Measurements from ENCODE around the gene RBM45.

The RBM45 gene

DNA sequence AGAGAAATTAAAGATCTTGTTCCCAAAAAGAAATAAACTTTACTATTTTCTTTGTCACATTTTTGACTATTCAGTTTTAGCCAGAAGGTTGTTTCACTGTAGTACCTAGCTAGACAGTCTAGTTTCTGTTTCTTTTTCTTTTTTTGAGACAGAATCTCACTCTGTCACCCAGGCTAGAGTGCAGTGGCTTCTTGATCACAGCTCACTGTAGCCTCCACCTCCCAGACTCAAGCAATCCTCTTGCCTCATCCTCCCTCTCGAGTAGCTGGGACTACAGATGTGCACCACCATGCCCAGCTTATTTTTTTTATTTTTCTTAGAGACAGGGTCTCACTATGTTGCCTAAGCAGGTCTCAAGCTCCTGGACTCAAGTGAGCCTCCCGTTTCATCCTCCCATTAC lies 2.2 kb downstream of the RBM45 start:
- ChIA-PET POLR2A (interaction anchor here (4.0 kb wide), 1 partner anchor 299 kb away, joined by 23 read pairs; no protein-coding TSS in a partner anchor), CTCF (interaction anchor here (0.7 to 1.1 kb wide), 2 partner anchors 110 to 207 kb away, joined by 3 read pairs; no protein-coding TSS in a partner anchor)
- no peak for DNase-seq (ENCODE audit: extremely low spot score)
- TF ChIP-seq SP1 (IDR thresholded peaks at IDR 0.05) (no peak), SUZ12 (IDR thresholded peaks at IDR 0.05) (no peak), ELF4 (IDR thresholded peaks at IDR 0.05) (no peak), ZNF384 (IDR thresholded peaks at IDR 0.05) (no peak), FOXK2 (IDR thresholded peaks at IDR 0.05) (no peak)
- TF ChIP-seq, protein P1, sequence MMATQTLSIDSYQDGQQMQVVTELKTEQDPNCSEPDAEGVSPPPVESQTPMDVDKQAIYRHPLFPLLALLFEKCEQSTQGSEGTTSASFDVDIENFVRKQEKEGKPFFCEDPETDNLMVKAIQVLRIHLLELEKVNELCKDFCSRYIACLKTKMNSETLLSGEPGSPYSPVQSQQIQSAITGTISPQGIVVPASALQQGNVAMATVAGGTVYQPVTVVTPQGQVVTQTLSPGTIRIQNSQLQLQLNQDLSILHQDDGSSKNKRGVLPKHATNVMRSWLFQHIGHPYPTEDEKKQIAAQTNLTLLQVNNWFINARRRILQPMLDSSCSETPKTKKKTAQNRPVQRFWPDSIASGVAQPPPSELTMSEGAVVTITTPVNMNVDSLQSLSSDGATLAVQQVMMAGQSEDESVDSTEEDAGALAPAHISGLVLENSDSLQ (IDR thresholded peaks at IDR 0.05) = no peak

DNA sequence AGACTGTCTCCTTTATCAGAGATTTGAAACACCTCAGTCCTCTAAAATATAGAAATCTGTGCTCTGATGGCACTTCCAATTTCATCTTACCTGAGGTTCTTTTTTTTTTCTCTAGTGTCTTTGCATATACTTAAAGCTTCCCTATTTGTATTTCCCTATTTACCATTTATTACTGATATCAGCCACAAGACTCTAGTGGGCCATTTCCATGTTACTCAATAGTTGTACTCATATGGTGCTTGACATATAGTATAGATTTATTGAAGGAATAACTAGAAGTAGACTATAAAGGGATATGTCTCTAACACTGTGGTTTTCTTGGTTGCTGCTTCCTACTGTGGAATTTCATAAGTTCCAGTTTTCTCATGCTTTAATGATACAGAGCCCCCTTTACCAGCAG lies 3.0 kb downstream of the RBM45 start:
- DNase-seq (ENCODE audit: extremely low spot score) = no peak
- POLR2A ChIA-PET = no interaction called here
- CTCF ChIA-PET = interaction anchor here (1.3 kb wide), 1 partner anchor 17 kb away, joined by 3 read pairs; no protein-coding TSS in a partner anchor
- no peak for TF ChIP-seq FOXA1 (IDR thresholded peaks at IDR 0.05)
- TF ChIP-seq CTBP1 (IDR thresholded peaks at IDR 0.05; ENCODE audit: borderline replicate concordance) = no peak
- no peak for TF ChIP-seq BHLHE40 (IDR thresholded peaks at IDR 0.05; ENCODE audit: borderline replicate concordance)
- no peak for TF ChIP-seq ELF4 (IDR thresholded peaks at IDR 0.05)
- no peak for TF ChIP-seq L3MBTL2 (conservative IDR thresholded peaks at IDR 0.05)
- TF ChIP-seq LEF1 (IDR thresholded peaks at IDR 0.05; ENCODE audit: borderline replicate concordance) = no peak
- no peak for TF ChIP-seq SP1 (IDR thresholded peaks at IDR 0.05)
- TF ChIP-seq SUZ12 (IDR thresholded peaks at IDR 0.05) = no peak
- TF ChIP-seq ARNT (IDR thresholded peaks at IDR 0.05) = no peak
- no peak for TF ChIP-seq TARDBP (IDR thresholded peaks at IDR 0.05)
- TF ChIP-seq, protein P1 (IDR thresholded peaks at IDR 0.05) = no peak
- no peak for TF ChIP-seq FOXK2 (IDR thresholded peaks at IDR 0.05)
- TF ChIP-seq FOXM1 (IDR thresholded peaks at IDR 0.05; ENCODE audit: borderline replicate concordance) = no peak
- TF ChIP-seq HDGF (IDR thresholded peaks at IDR 0.05; ENCODE audit: borderline replicate concordance) = no peak
- TF ChIP-seq ZNF384 (IDR thresholded peaks at IDR 0.05) = no peak
- no peak for TF ChIP-seq NFRKB (IDR thresholded peaks at IDR 0.05)

DNA sequence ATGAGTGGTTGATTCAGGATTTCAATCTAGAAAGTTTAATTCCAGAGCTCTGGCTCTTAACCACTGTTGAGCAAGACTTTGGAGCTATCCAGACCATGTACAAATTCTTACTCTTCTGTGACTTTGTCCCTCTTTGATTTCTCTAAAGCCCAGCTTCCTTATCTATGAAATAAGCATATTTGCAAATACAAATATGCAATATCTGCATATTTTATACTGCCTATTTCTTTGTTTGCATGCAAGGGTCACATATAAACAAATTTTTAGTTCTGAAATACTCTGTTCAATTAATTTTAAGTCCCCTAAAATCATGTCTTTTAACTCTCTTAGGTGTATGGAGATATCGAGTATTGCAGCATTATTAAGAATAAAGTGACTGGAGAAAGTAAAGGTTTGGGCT lies 5.5 kb downstream of the RBM45 start:
- TF ChIP-seq NFRKB (IDR thresholded peaks at IDR 0.05) (no peak), ELF4 (IDR thresholded peaks at IDR 0.05) (no peak), L3MBTL2 (conservative IDR thresholded peaks at IDR 0.05) (no peak), CTBP1 (IDR thresholded peaks at IDR 0.05; ENCODE audit: borderline replicate concordance) (no peak), HDGF (IDR thresholded peaks at IDR 0.05; ENCODE audit: borderline replicate concordance) (no peak), ZNF384 (IDR thresholded peaks at IDR 0.05) (no peak), TARDBP (IDR thresholded peaks at IDR 0.05) (no peak), FOXA1 (IDR thresholded peaks at IDR 0.05) (no peak), ARNT (IDR thresholded peaks at IDR 0.05) (no peak), LEF1 (IDR thresholded peaks at IDR 0.05; ENCODE audit: borderline replicate concordance) (no peak)
- ChIA-PET CTCF (no interaction called here), POLR2A (no interaction called here)
- no peak for DNase-seq (ENCODE audit: extremely low spot score)

DNA sequence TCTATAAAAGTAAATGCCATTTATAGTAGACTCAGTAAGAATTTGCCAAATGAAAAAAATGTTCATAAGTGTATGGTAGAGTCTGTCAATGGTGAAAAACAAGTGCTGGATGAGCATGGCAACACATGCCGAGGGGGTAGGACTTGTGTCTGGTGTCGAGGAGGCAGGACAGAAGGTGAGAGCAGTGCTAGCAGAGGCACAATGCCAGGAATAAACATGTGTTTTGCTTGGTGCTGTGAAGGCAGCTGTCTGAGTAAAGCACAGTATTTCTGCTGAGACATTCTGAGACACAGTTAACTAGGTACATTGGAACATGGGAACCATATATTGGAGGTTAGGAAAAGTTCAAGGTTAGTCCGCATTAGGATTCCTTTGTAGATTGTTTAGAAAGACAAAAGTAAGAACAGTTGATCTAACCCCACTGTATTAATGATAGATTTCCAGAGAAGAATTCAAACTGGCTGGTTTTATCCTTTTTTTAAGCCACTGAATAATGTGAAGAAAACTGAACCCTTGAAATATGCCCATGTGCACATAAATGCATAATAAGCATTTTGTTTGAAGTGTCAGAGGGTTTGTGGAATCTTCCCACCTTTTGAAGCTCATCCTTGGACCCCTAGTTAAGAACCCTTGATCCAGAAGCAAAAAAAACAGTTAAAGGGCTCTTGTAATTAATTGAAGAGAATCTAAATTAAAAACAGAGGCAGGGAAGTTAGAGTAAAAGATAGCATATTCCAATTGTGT lies 7.1 kb downstream of the RBM45 start:
- no peak for DNase-seq (ENCODE audit: extremely low spot score)
- TF ChIP-seq TARDBP (IDR thresholded peaks at IDR 0.05) (no peak), CTBP1 (IDR thresholded peaks at IDR 0.05; ENCODE audit: borderline replicate concordance) (no peak), L3MBTL2 (conservative IDR thresholded peaks at IDR 0.05) (no peak), SP1 (IDR thresholded peaks at IDR 0.05) (no peak), BHLHE40 (IDR thresholded peaks at IDR 0.05; ENCODE audit: borderline replicate concordance) (no peak), NFRKB (IDR thresholded peaks at IDR 0.05) (no peak), ELF4 (IDR thresholded peaks at IDR 0.05) (no peak), FOXK2 (IDR thresholded peaks at IDR 0.05) (no peak), ZNF384 (IDR thresholded peaks at IDR 0.05) (no peak), FOXM1 (IDR thresholded peaks at IDR 0.05; ENCODE audit: borderline replicate concordance) (no peak), FOXA1 (IDR thresholded peaks at IDR 0.05) (no peak), LEF1 (IDR thresholded peaks at IDR 0.05; ENCODE audit: borderline replicate concordance) (no peak), HDGF (IDR thresholded peaks at IDR 0.05; ENCODE audit: borderline replicate concordance) (no peak), SUZ12 (IDR thresholded peaks at IDR 0.05) (no peak), ARNT (IDR thresholded peaks at IDR 0.05) (no peak)
- TF ChIP-seq, protein P1 (IDR thresholded peaks at IDR 0.05) = no peak
- CTCF ChIA-PET = no interaction called here
- POLR2A ChIA-PET = no interaction called here

DNA sequence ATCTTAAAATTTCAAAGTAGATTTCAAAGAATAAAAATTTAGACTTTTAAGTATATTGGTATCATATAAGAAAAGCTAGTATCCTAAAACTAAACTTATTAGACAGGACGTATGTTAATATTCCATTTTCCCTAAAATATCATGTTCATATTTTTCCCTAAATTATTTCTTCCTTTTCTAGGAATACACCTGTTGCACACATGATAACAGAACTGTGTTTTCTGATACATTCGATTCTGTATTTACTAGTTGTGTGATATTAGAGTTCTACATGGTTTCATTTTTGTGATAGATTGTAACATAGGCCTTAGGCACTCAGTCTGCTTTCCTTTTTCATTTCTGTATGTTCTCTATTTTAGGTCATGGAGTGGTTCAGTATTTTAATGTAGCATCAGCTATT lies 10.9 kb downstream of the RBM45 start:
- ChIA-PET CTCF (interaction anchor here (2.9 kb wide), 1 partner anchor 11 kb away, joined by 12 read pairs; the partner anchor contains the start of gene RBM45), POLR2A (interaction anchor here (0.8 kb wide), 1 partner anchor 11 kb away, joined by 3 read pairs; no protein-coding TSS in a partner anchor)

More for the DNA sequence above, 10.9 kb downstream of the RBM45 start:
- no peak for DNase-seq (ENCODE audit: extremely low spot score)
- TF ChIP-seq FOXA1 (IDR thresholded peaks at IDR 0.05) = no peak
- TF ChIP-seq SUZ12 (IDR thresholded peaks at IDR 0.05) = no peak
- TF ChIP-seq CTBP1 (IDR thresholded peaks at IDR 0.05; ENCODE audit: borderline replicate concordance) = no peak
- TF ChIP-seq HDGF (IDR thresholded peaks at IDR 0.05; ENCODE audit: borderline replicate concordance) = no peak
- TF ChIP-seq FOXK2 (IDR thresholded peaks at IDR 0.05) = no peak
- no peak for TF ChIP-seq LEF1 (IDR thresholded peaks at IDR 0.05; ENCODE audit: borderline replicate concordance)
- TF ChIP-seq FOXM1 (IDR thresholded peaks at IDR 0.05; ENCODE audit: borderline replicate concordance) = no peak
- no peak for TF ChIP-seq L3MBTL2 (conservative IDR thresholded peaks at IDR 0.05)
- no peak for TF ChIP-seq ZNF384 (IDR thresholded peaks at IDR 0.05)
- no peak for TF ChIP-seq NFRKB (IDR thresholded peaks at IDR 0.05)
- no peak for TF ChIP-seq TARDBP (IDR thresholded peaks at IDR 0.05)
- TF ChIP-seq, protein P1 (IDR thresholded peaks at IDR 0.05) = no peak
- no peak for TF ChIP-seq ARNT (IDR thresholded peaks at IDR 0.05)
- no peak for TF ChIP-seq ELF4 (IDR thresholded peaks at IDR 0.05)
- no peak for TF ChIP-seq BHLHE40 (IDR thresholded peaks at IDR 0.05; ENCODE audit: borderline replicate concordance)
- no peak for TF ChIP-seq SP1 (IDR thresholded peaks at IDR 0.05)
